SKM-1 (cell line): ENCODE results near the gene THAP3.
A peak's percentile ranks its signal among the peaks of the same experiment; 100 is the strongest.

Source experiments
- DNase-seq: peaks from one replicate; lab custom pipeline; 2025; ENCODE audit not compliant: unreplicated experiment; lab: John Stamatoyannopoulos, UW

Gene THAP3

GRCh38 chr1:6603915-6604558, 20.6 kb upstream of the THAP3 start:
- no peak for DNase-seq

GRCh38 chr1:6612641-6613360, 11.9 kb upstream of the THAP3 start:
- DNase-seq = no peak

- peak; percentile 94 for DNase-seq
These were observed 11.2 kb upstream of the THAP3 start, which contains the start of gene PHF13 for GRCh38 chr1:6613361-6614018. TSS of gene PHF13 (plus strand) at chr1:6613731. CDS start at chr1:6614067, 336 bp downstream.

GRCh38 chr1:6614019-6614928, 10.4 kb upstream of the THAP3 start:
- DNase-seq = no peak

GRCh38 chr1:6614929-6615785, 9.5 kb upstream of the THAP3 start:
- no peak for DNase-seq

GRCh38 chr1:6619045-6619444, 5.6 kb upstream of the THAP3 start:
- DNase-seq = no peak

GRCh38 chr1:6621429-6622391, 3.0 kb upstream of the THAP3 start:
- DNase-seq = no peak

- DNase-seq = no peak
These were observed 2.1 kb upstream of the THAP3 start for GRCh38 chr1:6622396-6623152.

- DNase-seq = no peak
These were observed 1.3 kb upstream of the THAP3 start for GRCh38 chr1:6623269-6623965.

- no peak for DNase-seq
These were observed 999 bp downstream of the THAP3 start for GRCh38 chr1:6625584-6626149.

GRCh38 chr1:6627031-6627430, 2.4 kb downstream of the THAP3 start:
- no peak for DNase-seq

GRCh38 chr1:6627841-6628545, 3.3 kb downstream of the THAP3 start:
- no peak for DNase-seq

GRCh38 chr1:6628971-6629479, 4.4 kb downstream of the THAP3 start:
- DNase-seq = no peak

- DNase-seq = no peak
These were observed 5.4 kb downstream of the THAP3 start for GRCh38 chr1:6630027-6630426.

- no peak for DNase-seq
These were observed 6.4 kb downstream of the THAP3 start for GRCh38 chr1:6631058-6631457.
